H9 (cell line): ENCODE results near the gene KATNB1. TPM values are rescaled to one million over a fixed set of nuclear protein-coding genes. Genes with fewer than 3 reads are reported as not detected.

Source experiments
- DNase-seq: peaks from one replicate; pipeline ENCODE4 v3.0.0-alpha.2; 2017
- H2AFZ ChIP-seq: one replicate; pipeline ENCODE4 v1.6.1; 2013; ENCODE audit warnings: mild to moderate bottlenecking, low read length, control low read depth, moderate library complexity
- H2AK5ac ChIP-seq: 2 replicates; pipeline ENCODE4 v1.6.1; 2013; ENCODE audit warnings: low read length, control low read depth, mixed read lengths; ENCODE audit not compliant: insufficient read length
- H2BK120ac ChIP-seq: one replicate; pipeline ENCODE4 v1.6.1; 2013; ENCODE audit warnings: low read depth, mild to moderate bottlenecking, low read length, control low read depth, inconsistent platforms; ENCODE audit not compliant: poor library complexity, severe bottlenecking
- H2BK12ac ChIP-seq: 2 replicates; pipeline ENCODE4 v1.6.1; 2013; ENCODE audit warnings: low read length, control low read depth, mixed read lengths, low read depth; ENCODE audit not compliant: insufficient read length
- H2BK15ac ChIP-seq: 2 replicates; pipeline ENCODE4 v1.6.1; 2013; ENCODE audit warnings: low read depth, low read length, control low read depth
- H2BK20ac ChIP-seq: one replicate; pipeline ENCODE4 v1.6.1; 2013; ENCODE audit warnings: low read depth, mild to moderate bottlenecking, low read length, control low read depth, inconsistent platforms; ENCODE audit not compliant: poor library complexity, severe bottlenecking
- H2BK5ac ChIP-seq: 2 replicates; pipeline ENCODE4 v1.6.1; 2013; ENCODE audit warnings: low read length, control low read depth, mixed read lengths; ENCODE audit not compliant: insufficient read length
- H3K14ac ChIP-seq: 2 replicates; pipeline ENCODE4 v1.6.1; 2013; ENCODE audit warnings: low read length, control low read depth; ENCODE audit not compliant: insufficient read depth
- H3K18ac ChIP-seq: 2 replicates; pipeline ENCODE4 v1.6.1; 2013; ENCODE audit warnings: low read depth, mild to moderate bottlenecking, mixed read lengths, low read length, control low read depth; ENCODE audit not compliant: insufficient read length
- H3K23ac ChIP-seq: 2 replicates; pipeline ENCODE4 v1.6.1; 2013; ENCODE audit warnings: low read length, control low read depth, mixed read lengths, low read depth; ENCODE audit not compliant: insufficient read length
- H3K23me2 ChIP-seq: 2 replicates; pipeline ENCODE4 v1.6.1; 2013; ENCODE audit warnings: low read depth, mild to moderate bottlenecking, mixed read lengths, low read length, control low read depth; ENCODE audit not compliant: insufficient read length, poor library complexity, severe bottlenecking
- H3K27ac ChIP-seq: 2 replicates; pipeline ENCODE4 v1.5.1; 2013; ENCODE audit warnings: low read length, control low read depth, mixed read lengths, low read depth; ENCODE audit not compliant: insufficient read length
- H3K27me3 ChIP-seq: 2 replicates; pipeline ENCODE4 v1.6.1; 2013; ENCODE audit warnings: low read length, control low read depth, inconsistent platforms; ENCODE audit not compliant: insufficient read depth
- H3K4ac ChIP-seq: 2 replicates; pipeline ENCODE4 v1.6.1; 2013; ENCODE audit warnings: low read depth, mild to moderate bottlenecking, control low read depth, inconsistent platforms, low read length, moderate library complexity
- H3K4me1 ChIP-seq: 2 replicates; pipeline ENCODE4 v1.6.1; 2013; ENCODE audit warnings: low read length, control low read depth, inconsistent platforms; ENCODE audit not compliant: insufficient read depth
- H3K4me2 ChIP-seq: 2 replicates; pipeline ENCODE4 v1.6.1; 2013; ENCODE audit warnings: low read length, control low read depth, mixed read lengths; ENCODE audit not compliant: insufficient read length, insufficient read depth
- H3K56ac ChIP-seq: 2 replicates; pipeline ENCODE4 v1.6.1; 2013; ENCODE audit warnings: low read depth, mild to moderate bottlenecking, mixed read lengths, low read length, control low read depth; ENCODE audit not compliant: insufficient read length
- H3K79me1 ChIP-seq: 2 replicates; pipeline ENCODE4 v1.6.1; 2013; ENCODE audit warnings: low read depth, mild to moderate bottlenecking, moderate library complexity, low read length, control low read depth, inconsistent platforms; ENCODE audit not compliant: insufficient read depth, poor library complexity, severe bottlenecking
- H3K79me2 ChIP-seq: 2 replicates; pipeline ENCODE4 v1.6.1; 2013; ENCODE audit warnings: low read length, control low read depth, inconsistent platforms; ENCODE audit not compliant: insufficient read depth
- H3K9ac ChIP-seq: 2 replicates; pipeline ENCODE4 v1.6.1; 2013; ENCODE audit warnings: low read length, control low read depth, mixed read lengths; ENCODE audit not compliant: insufficient read length; ENCODE audit errors: extremely low read depth
- H3K9me3 ChIP-seq: one replicate; pipeline ENCODE4 v1.6.1; 2013; ENCODE audit warnings: low read depth, low read length, inconsistent platforms; ENCODE audit not compliant: control insufficient read depth
- H3T11ph ChIP-seq: one replicate; pipeline ENCODE4 v1.6.1; 2013; ENCODE audit warnings: mild to moderate bottlenecking, low read length, control low read depth, inconsistent platforms
- H4K20me1 ChIP-seq: one replicate; pipeline ENCODE4 v1.6.1; 2013; ENCODE audit not compliant: control insufficient read depth, insufficient read length, insufficient read depth
- H4K5ac ChIP-seq: 2 replicates; pipeline ENCODE4 v1.6.1; 2013; ENCODE audit warnings: low read depth, mild to moderate bottlenecking, mixed read lengths, low read length, control low read depth; ENCODE audit not compliant: insufficient read length
- H4K8ac ChIP-seq: replicated peaks from 2 replicates; pipeline ENCODE4 v1.6.1; 2013; ENCODE audit warnings: low read length, control low read depth, mixed read lengths, low read depth; ENCODE audit not compliant: insufficient read length
- H4K91ac ChIP-seq: 2 replicates; pipeline ENCODE4 v1.6.1; 2013; ENCODE audit warnings: low read depth, mild to moderate bottlenecking, moderate library complexity, mixed read lengths, low read length, control low read depth; ENCODE audit not compliant: insufficient read length
- H3K27ac Mint-ChIP-seq, 3 experiments: 2 replicates in 2 of 3; 3 replicates in 1 of 3; pipeline ENCODE4 v1.8.0; 2020 to 2021; ENCODE audit warnings: mixed read lengths in 3 of 3, mild to moderate bottlenecking in 1 of 3, moderate library complexity in 1 of 3
- H3K27me3 Mint-ChIP-seq: 2 replicates; pipeline ENCODE4 v1.8.0; 2021; ENCODE audit warnings: low read depth, mild to moderate bottlenecking, moderate library complexity, mixed read lengths
- H3K36me3 Mint-ChIP-seq, 3 experiments: 2 replicates in 2 of 3; 3 replicates in 1 of 3; pipeline ENCODE4 v1.8.0; 2020 to 2021; ENCODE audit warnings: low read depth in 3 of 3, mixed read lengths in 3 of 3; ENCODE audit not compliant: insufficient read depth in 1 of 3
- H3K4me1 Mint-ChIP-seq, 2 experiments: 2 replicates each; pipeline ENCODE4 v1.8.0; 2020; ENCODE audit warnings: mixed read lengths in 2 of 2
- H3K4me3 Mint-ChIP-seq, 2 experiments: 2 replicates in 1 of 2; 3 replicates in 1 of 2; pipeline ENCODE4 v1.8.0; 2020 to 2021; ENCODE audit warnings: mild to moderate bottlenecking in 2 of 2, mixed read lengths in 2 of 2, moderate library complexity in 1 of 2
- H3K9me3 Mint-ChIP-seq, 2 experiments: 2 replicates in 1 of 2; 3 replicates in 1 of 2; pipeline ENCODE4 v1.8.0; 2020; ENCODE audit warnings: mild to moderate bottlenecking in 2 of 2, mixed read lengths in 2 of 2, moderate library complexity in 1 of 2
- CTCF ChIP-seq: fragments of 200-600 bp; sonication (generic); conservative IDR thresholded peaks from 3 replicates; pipeline ENCODE4 v1.8.0; 2021; ENCODE audit warnings: antibody characterized with exemption, mild to moderate bottlenecking
- WGBS: extraction: QIAGEN DNeasy Blood & Tissue Kit; methylation state at CpG from one replicate; pipeline ENCODE4 v1.1.7; 2013; ENCODE audit warnings: missing lambda C conversion rate, low lambda C conversion rate, mixed read lengths; ENCODE audit not compliant: insufficient read length; ENCODE audit errors: extremely low coverage; 5-methylcytosine and 5-hydroxymethylcytosine counted together
- total RNA-seq: library from RNA; stranded (reverse); gene quantifications from 2 replicates; pipeline ENCODE4 v1.2.1, GENCODE V29; 2021

KATNB1 gene
- total RNA-seq, 1 experiment from 2014 or later: 29.9 TPM

GRCh38 chr16:57797526-57798266 lies 62.1 kb downstream of the KATNB1 start:
- Histone ChIP-seq H2BK20ac (no peak overlapping the region), H3K27me3 (no peaks in the 10 kb centered on the region; the same call in 1 of the 2 replicates), H3K4me1 (peaks cover 10% of the 10 kb centered on the region; the same call in 1 of the 2 replicates), H3K9ac (no peak overlapping the region), H4K91ac (no peak overlapping the region), H3K27ac (no peak overlapping the region), H3K56ac (no peak overlapping the region), H3K18ac (no peak overlapping the region), H3K4me2 (peak overlapping the region; percentile 34), H4K20me1 (no peaks in the 10 kb centered on the region), H3K79me1 (no peaks in the 10 kb centered on the region), H3K23me2 (peaks cover 3% of the 10 kb centered on the region), H2AK5ac (no peak overlapping the region), H3K9me3 (no peaks in the 10 kb centered on the region), H3K23ac (no peak overlapping the region), H2BK12ac (no peak overlapping the region), H2AFZ (no peak overlapping the region), H3K14ac (no peak overlapping the region), H4K5ac (no peak overlapping the region), H3K4ac (no peak overlapping the region), H4K8ac (no peak overlapping the region), H2BK120ac (no peak overlapping the region), H3K79me2 (no peaks in the 10 kb centered on the region), H3T11ph (no peak overlapping the region), H2BK5ac (no peak overlapping the region), H2BK15ac (no peak overlapping the region)
- H3K4me3 Mint-ChIP-seq: peak overlapping the region; percentile 34 to 73; a peak in 4 of 5 replicates
- peak; percentile 68 for DNase-seq
- H3K27me3 Mint-ChIP-seq: peaks cover 42% of the 10 kb centered on the region
- TF ChIP-seq CTCF: no peak
- no CpG with 5 or more reads among the region's 42 CpGs for WGBS
- peaks cover 32 to 43% of the 10 kb centered on the region in 2 experiments for H3K4me1 Mint-ChIP-seq
- H3K36me3 Mint-ChIP-seq: no peaks in the 10 kb centered on the region
- peak overlapping the region in 1 of 3 experiments; percentile 27; a peak in 2 of 7 replicates for H3K27ac Mint-ChIP-seq
- H3K9me3 Mint-ChIP-seq: no peaks in the 10 kb centered on the region; a peak in 2 of 5 replicates
